HepG2 (cell line): Measurements from ENCODE around the gene SLIT1. TPM values are rescaled to one million over a fixed set of nuclear protein-coding genes. Genes with fewer than 3 reads are reported as not detected.
A peak's percentile ranks its signal among the peaks of the same experiment; 100 is the strongest.

Experiments
- DR1 ChIP-seq: sonication (generic); formaldehyde crosslinking; IDR thresholded peaks from 2 replicates; pipeline ENCODE4 v1.8.0; 2021; ENCODE audit warnings: mild to moderate bottlenecking, missing genetic modification reagents, inconsistent platforms
- FOXJ3 ChIP-seq: sonication (generic); formaldehyde crosslinking; IDR thresholded peaks from 2 replicates; pipeline ENCODE4 v1.4.0; 2020; ENCODE audit warnings: missing genetic modification reagents, mild to moderate bottlenecking, borderline replicate concordance
- GABPB1 ChIP-seq: IDR thresholded peaks from 2 replicates; pipeline ENCODE4 v1.6.1; 2016; ENCODE audit warnings: mild to moderate bottlenecking, missing genetic modification reagents, moderate library complexity, missing compliant biosample characterization
- GATAD1 ChIP-seq: IDR thresholded peaks from 2 replicates; pipeline ENCODE4 v1.6.1; 2016; ENCODE audit warnings: missing genetic modification reagents, missing compliant biosample characterization
- GATAD2A ChIP-seq: IDR thresholded peaks from 2 replicates; pipeline ENCODE4 v1.6.1; 2016
- SP2 ChIP-seq: sonication (generic); formaldehyde crosslinking; IDR thresholded peaks from 2 replicates; pipeline ENCODE4 v1.5.1; 2020; ENCODE audit warnings: mild to moderate bottlenecking, missing genetic modification reagents
- ZC3H13 ChIP-seq: sonication (generic); formaldehyde crosslinking; IDR thresholded peaks from 2 replicates; pipeline ENCODE4 v1.8.1; 2023; ENCODE audit warnings: mild to moderate bottlenecking, missing genetic modification reagents, moderate library complexity
- ZNF138 ChIP-seq: sonication (generic); formaldehyde crosslinking; IDR thresholded peaks from 2 replicates; pipeline ENCODE4 v1.5.0; 2020; ENCODE audit warnings: mild to moderate bottlenecking, low read depth, missing genetic modification reagents
- ZNF446 ChIP-seq: sonication (generic); formaldehyde crosslinking; IDR thresholded peaks from 2 replicates; pipeline ENCODE4 v1.5.0; 2020; ENCODE audit warnings: mild to moderate bottlenecking, missing genetic modification reagents
- ZNF530 ChIP-seq: sonication (generic); formaldehyde crosslinking; IDR thresholded peaks from 2 replicates; pipeline ENCODE4 v1.5.0; 2020; ENCODE audit warnings: low read depth, mild to moderate bottlenecking, missing genetic modification reagents
- ZNF777 ChIP-seq: sonication (generic); formaldehyde crosslinking; IDR thresholded peaks from 2 replicates; pipeline ENCODE4 v1.4.0; 2020; ENCODE audit warnings: missing genetic modification reagents
- polyA plus RNA-seq, 8 experiments: library from polyadenylated mRNA; depleted of rRNA in 3 of 8; stranded (reverse) in 7 of 8; unstranded in 1 of 8; fragments of >200 nt; fragmentation: Illumina TruSeq in 4 of 8; extraction: Trizol in 4 of 8; gene quantifications; 2 replicates each; pipeline versions ENCODE4 v1.2.1 to v1.2.3, GENCODE V29; 2011 to 2016; ENCODE audit warnings: low read depth in 4 of 8, missing spikeins in 1 of 8, mixed read lengths in 1 of 8; ENCODE audit not compliant: insufficient read depth in 1 of 8
- total RNA-seq, 5 experiments: library from RNA; depleted of rRNA; stranded (reverse); fragments of >200 nt; fragmentation: Illumina TruSeq; extraction: Trizol; gene quantifications; 2 replicates each; pipeline ENCODE4 v1.2.3, GENCODE V29; 2016; ENCODE audit warnings: low read depth in 1 of 5
- TF ChIP-seq, protein P1 (sequence below): sonication (generic); formaldehyde crosslinking; IDR thresholded peaks from 2 replicates; pipeline ENCODE4 v1.4.0; 2020; ENCODE audit warnings: low read depth, missing genetic modification reagents
- TF ChIP-seq, protein P2 (sequence below): sonication (generic); formaldehyde crosslinking; IDR thresholded peaks from 2 replicates; pipeline ENCODE4 v1.4.0; 2020; ENCODE audit warnings: mild to moderate bottlenecking, missing genetic modification reagents, borderline replicate concordance
- TF ChIP-seq, protein P3 (sequence below): sonication (generic); IDR thresholded peaks from 2 replicates; pipeline ENCODE4 v1.6.1; 2016; ENCODE audit warnings: low read depth, borderline replicate concordance
- TF ChIP-seq, protein P4 (sequence below): IDR thresholded peaks from 2 replicates; pipeline ENCODE4 v1.6.1; 2016
- TF ChIP-seq, protein P5 (sequence below): sonication (generic); formaldehyde crosslinking; IDR thresholded peaks from 2 replicates; pipeline ENCODE4 v1.9.0; 2022; ENCODE audit warnings: low read depth, missing genetic modification reagents

SLIT1 gene
- total and polyA plus RNA-seq, 2 of the 13 experiments (the other 11 are each of a cell fraction or from before 2014, with no cell fraction given), result 0.09 to 0.33 TPM

GRCh38 chr10:97140049-97140846 is 45.5 kb downstream of the SLIT1 start (continued):
- TF ChIP-seq, protein P1, sequence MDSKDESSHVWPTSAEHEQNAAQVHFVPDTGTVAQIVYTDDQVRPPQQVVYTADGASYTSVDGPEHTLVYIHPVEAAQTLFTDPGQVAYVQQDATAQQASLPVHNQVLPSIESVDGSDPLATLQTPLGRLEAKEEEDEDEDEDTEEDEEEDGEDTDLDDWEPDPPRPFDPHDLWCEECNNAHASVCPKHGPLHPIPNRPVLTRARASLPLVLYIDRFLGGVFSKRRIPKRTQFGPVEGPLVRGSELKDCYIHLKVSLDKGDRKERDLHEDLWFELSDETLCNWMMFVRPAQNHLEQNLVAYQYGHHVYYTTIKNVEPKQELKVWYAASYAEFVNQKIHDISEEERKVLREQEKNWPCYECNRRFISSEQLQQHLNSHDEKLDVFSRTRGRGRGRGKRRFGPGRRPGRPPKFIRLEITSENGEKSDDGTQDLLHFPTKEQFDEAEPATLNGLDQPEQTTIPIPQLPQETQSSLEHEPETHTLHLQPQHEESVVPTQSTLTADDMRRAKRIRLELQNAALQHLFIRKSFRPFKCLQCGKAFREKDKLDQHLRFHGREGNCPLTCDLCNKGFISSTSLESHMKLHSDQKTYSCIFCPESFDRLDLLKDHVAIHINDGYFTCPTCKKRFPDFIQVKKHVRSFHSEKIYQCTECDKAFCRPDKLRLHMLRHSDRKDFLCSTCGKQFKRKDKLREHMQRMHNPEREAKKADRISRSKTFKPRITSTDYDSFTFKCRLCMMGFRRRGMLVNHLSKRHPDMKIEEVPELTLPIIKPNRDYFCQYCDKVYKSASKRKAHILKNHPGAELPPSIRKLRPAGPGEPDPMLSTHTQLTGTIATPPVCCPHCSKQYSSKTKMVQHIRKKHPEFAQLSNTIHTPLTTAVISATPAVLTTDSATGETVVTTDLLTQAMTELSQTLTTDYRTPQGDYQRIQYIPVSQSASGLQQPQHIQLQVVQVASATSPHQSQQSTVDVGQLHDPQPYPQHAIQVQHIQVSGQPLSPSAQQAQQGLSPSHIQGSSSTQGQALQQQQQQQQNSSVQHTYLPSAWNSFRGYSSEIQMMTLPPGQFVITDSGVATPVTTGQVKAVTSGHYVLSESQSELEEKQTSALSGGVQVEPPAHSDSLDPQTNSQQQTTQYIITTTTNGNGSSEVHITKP (CRISPR knock-in tag), result peak; percentile 62; the same call in 1 of the 2 replicates
- TF ChIP-seq ZC3H13 (peak; percentile 79; the same call in 1 of the 2 replicates), GATAD1 (0 out of 2 replicates have a peak, but pooled peaks have one; percentile 40), SP2 (CRISPR knock-in tag) (no peak), ZNF138 (CRISPR knock-in tag) (no peak), ZNF777 (CRISPR knock-in tag) (0 out of 2 replicates have a peak, but pooled peaks have one; percentile 22), DR1 (CRISPR knock-in tag) (0 out of 2 replicates have a peak, but pooled peaks have one; percentile 25), GABPB1 (CRISPR knock-in tag) (peak; percentile 40), ZNF446 (CRISPR knock-in tag) (no peak), GATAD2A (CRISPR knock-in tag) (peak; percentile 99), ZNF530 (CRISPR knock-in tag) (no peak), FOXJ3 (CRISPR knock-in tag) (peak; percentile 91; the same call in 1 of the 2 replicates)
- TF ChIP-seq, protein P2, sequence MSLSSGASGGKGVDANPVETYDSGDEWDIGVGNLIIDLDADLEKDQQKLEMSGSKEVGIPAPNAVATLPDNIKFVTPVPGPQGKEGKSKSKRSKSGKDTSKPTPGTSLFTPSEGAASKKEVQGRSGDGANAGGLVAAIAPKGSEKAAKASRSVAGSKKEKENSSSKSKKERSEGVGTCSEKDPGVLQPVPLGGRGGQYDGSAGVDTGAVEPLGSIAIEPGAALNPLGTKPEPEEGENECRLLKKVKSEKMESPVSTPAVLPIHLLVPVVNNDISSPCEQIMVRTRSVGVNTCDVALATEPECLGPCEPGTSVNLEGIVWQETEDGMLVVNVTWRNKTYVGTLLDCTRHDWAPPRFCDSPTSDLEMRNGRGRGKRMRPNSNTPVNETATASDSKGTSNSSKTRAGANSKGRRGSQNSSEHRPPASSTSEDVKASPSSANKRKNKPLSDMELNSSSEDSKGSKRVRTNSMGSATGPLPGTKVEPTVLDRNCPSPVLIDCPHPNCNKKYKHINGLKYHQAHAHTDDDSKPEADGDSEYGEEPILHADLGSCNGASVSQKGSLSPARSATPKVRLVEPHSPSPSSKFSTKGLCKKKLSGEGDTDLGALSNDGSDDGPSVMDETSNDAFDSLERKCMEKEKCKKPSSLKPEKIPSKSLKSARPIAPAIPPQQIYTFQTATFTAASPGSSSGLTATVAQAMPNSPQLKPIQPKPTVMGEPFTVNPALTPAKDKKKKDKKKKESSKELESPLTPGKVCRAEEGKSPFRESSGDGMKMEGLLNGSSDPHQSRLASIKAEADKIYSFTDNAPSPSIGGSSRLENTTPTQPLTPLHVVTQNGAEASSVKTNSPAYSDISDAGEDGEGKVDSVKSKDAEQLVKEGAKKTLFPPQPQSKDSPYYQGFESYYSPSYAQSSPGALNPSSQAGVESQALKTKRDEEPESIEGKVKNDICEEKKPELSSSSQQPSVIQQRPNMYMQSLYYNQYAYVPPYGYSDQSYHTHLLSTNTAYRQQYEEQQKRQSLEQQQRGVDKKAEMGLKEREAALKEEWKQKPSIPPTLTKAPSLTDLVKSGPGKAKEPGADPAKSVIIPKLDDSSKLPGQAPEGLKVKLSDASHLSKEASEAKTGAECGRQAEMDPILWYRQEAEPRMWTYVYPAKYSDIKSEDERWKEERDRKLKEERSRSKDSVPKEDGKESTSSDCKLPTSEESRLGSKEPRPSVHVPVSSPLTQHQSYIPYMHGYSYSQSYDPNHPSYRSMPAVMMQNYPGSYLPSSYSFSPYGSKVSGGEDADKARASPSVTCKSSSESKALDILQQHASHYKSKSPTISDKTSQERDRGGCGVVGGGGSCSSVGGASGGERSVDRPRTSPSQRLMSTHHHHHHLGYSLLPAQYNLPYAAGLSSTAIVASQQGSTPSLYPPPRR (CRISPR knock-in tag), result peak; percentile 96
- TF ChIP-seq, protein P3, sequence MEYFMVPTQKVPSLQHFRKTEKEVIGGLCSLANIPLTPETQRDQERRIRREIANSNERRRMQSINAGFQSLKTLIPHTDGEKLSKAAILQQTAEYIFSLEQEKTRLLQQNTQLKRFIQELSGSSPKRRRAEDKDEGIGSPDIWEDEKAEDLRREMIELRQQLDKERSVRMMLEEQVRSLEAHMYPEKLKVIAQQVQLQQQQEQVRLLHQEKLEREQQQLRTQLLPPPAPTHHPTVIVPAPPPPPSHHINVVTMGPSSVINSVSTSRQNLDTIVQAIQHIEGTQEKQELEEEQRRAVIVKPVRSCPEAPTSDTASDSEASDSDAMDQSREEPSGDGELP, result peak; percentile 73
- TF ChIP-seq, protein P4, sequence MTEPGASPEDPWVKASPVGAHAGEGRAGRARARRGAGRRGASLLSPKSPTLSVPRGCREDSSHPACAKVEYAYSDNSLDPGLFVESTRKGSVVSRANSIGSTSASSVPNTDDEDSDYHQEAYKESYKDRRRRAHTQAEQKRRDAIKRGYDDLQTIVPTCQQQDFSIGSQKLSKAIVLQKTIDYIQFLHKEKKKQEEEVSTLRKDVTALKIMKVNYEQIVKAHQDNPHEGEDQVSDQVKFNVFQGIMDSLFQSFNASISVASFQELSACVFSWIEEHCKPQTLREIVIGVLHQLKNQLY (CRISPR knock-in tag), result peak; percentile 51
- TF ChIP-seq, protein P5, sequence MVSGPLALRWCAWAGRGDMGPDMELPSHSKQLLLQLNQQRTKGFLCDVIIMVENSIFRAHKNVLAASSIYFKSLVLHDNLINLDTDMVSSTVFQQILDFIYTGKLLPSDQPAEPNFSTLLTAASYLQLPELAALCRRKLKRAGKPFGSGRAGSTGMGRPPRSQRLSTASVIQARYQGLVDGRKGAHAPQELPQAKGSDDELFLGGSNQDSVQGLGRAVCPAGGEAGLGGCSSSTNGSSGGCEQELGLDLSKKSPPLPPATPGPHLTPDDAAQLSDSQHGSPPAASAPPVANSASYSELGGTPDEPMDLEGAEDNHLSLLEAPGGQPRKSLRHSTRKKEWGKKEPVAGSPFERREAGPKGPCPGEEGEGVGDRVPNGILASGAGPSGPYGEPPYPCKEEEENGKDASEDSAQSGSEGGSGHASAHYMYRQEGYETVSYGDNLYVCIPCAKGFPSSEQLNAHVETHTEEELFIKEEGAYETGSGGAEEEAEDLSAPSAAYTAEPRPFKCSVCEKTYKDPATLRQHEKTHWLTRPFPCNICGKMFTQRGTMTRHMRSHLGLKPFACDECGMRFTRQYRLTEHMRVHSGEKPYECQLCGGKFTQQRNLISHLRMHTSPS (CRISPR knock-in tag), result peak; percentile 38; the same call in 1 of the 2 replicates
